ENCODE data around the gene GABRB2.

Gene GABRB2

DNA sequence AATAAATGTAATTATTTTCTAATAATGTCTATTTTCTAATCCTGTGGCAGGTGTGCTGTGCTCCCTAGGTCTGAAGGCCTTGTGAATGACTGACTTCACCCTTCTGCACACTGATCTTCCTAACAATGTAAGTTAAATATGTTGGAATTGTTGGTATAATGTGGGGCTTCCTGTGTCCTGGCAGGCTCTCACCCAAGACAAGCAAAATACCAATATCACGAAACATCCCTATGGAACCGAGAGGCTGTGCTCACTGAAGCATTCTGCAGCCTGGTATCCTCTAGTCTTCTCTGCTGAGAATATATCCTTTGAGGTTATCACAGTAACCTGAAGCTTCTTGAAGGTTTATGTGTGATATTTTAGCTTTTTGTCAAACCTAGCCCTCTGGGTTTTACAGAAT is 159.4 kb downstream of the GABRB2 start:
- DNase-seq (ENCODE audit: low read depth) = no peak

DNA sequence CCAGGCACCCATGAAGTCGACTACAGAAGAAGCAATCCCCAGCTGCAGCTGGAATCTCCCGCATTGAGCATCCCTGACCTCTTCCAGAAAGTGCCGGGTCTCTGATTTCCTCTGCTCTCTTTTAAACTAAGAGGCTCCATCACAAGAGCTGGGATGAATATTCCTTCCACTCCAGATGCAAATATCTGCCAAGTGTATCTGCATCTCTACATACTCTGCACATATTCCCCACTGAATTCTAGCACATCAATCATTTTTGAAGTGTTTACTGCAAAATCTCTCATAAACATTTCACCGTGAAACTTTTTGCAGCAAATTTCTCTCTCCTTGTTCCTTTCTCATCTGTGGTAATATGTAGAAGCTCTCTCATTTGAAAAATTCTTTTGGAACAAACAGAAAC is 161.5 kb downstream of the GABRB2 start:
- no peak for DNase-seq (ENCODE audit: low read depth)

DNA sequence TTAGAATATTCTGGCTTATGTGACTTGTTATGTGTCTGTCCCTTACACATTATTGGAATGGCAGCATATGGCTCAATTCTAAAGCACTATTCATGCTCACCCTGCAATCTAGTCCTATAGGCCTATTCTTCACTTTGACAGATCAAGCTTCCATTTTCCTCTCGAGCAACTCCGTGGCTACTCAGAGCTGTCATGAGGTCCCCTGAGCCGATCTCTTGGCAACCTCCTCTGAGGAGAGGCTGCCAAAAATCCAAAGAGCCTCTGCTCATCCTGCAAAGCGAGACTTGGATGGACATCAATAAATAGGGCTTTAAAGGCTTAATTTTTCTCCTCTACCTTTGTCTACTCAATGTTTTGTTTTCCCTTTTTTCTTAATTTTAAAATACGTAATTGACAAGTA is 163.8 kb downstream of the GABRB2 start:
- DNase-seq (ENCODE audit: low read depth) = no peak

DNA sequence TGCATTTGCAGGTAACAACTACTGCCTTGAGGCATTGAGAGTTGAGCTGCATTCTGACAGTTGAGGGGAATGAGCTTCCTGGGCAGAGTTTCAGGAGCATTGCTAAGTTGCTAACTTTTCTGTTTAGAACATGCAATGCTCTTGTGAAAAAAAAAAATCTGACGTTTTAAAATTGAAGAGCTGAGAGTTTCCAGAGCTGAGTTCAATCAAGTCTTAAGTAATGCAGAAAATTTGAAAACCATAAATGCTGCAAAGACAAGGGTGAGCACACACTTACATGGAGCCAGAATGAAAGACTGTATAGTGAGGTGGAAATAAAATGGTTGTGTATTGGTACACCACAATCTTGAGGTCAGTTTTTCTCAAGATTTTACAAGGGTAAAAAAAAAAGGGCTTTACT is 166.0 kb downstream of the GABRB2 start:
- DNase-seq (ENCODE audit: low read depth) = no peak

DNA sequence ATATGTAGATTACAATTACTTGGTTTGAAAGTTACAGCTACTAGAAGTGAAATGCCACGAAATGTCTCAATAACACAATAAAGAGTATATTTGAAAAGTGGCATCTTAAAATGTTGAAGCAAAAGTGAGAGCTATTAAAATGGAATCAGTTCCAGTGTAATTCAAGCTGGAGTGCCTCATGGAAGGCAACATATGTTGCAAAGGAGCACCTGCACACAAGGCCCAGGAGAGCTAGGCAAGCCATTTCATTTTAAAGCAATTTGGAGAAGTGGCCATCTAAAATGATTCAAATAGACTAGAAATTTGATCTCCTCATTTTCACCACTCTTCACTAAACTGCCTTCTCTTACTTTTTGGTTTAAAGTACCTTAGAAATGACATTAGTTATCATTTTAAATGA is 167.8 kb downstream of the GABRB2 start:
- no peak for DNase-seq (ENCODE audit: low read depth)

DNA sequence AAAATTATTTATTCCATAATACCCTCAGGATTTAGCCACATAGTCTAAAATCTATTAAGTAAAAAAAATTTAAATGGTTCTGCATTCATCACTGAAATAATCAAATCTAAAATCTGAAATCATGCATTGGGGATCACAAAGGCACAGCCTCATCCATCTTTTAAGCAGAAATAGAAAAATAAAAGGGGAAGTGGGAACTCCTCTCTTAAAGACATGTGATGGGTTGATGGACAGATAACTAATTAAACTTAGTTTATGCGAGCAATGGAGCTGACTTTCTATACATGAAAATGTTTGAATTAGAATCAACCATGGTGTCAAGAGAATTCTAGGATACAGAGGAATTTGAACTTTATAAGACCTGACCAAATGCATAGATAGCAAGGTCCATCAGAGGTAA is 170.5 kb downstream of the GABRB2 start:
- no peak for DNase-seq (ENCODE audit: low read depth)

DNA sequence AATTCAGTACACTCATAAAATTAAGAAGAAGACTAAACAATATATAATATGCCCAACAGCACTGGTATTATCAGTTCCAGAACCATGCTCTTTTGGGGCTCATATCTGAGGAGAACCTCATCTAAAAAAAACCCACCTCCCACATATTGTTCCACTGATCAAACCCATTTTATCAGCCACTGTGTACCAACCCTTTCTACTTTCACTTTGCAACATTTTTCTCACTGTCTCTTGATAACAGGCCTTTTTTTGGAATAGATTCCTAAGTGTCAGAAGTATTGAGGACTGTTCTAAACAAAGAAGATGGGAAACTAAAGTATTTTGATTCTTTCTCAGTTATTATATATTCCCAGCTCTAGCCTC is 173.2 kb downstream of the GABRB2 start:
- no peak for DNase-seq (ENCODE audit: low read depth)

DNA sequence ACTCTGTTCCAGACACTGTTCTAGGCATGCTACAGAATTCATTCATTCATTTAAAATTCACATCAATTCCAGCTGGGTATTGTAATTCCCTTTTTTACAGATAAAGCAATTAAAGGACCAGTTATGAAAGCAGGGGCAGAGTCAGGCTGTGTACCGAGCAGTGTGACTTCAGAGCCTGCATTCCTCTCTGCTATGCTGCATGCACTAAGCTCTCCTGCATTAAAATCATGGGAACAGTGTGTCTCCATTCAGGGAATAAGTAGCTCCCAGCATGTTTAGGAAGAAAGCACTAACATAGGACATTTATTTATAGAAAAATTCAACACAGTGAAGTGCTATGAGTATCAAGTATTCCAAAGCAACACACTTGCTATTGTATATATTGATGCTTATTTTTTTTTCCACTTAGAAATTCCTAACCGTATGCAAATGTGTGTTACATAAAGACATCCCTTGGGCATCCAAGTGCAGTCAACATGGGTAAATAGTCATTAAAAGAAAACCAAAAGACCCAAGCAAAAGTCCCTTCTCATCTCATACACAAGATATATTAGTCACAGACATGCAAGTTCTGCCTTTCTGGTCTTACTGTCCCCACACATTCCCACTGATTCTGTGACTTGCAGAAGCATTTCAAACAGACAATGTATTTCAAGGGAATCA is 173.7 kb downstream of the GABRB2 start:
- no peak for DNase-seq (ENCODE audit: low read depth)

DNA sequence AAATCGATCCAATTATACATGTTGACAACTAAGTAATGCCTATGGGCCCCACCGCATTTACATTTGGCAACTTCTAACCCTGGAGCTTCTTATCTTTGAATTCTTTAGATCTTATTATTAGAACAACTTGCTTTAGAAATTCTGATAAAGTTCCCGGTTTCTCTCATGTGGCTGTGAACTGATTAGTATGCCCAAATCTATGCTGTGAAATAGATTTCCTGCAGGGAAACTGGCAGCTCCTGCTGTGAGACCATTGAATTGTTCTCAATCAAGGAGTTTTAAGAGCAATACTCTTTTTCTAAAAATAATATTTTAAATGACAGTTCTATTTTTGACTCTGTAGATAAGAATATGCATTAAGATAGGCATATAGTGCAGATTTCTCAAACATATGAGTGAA is 177.5 kb downstream of the GABRB2 start:
- no peak for DNase-seq (ENCODE audit: low read depth)

DNA sequence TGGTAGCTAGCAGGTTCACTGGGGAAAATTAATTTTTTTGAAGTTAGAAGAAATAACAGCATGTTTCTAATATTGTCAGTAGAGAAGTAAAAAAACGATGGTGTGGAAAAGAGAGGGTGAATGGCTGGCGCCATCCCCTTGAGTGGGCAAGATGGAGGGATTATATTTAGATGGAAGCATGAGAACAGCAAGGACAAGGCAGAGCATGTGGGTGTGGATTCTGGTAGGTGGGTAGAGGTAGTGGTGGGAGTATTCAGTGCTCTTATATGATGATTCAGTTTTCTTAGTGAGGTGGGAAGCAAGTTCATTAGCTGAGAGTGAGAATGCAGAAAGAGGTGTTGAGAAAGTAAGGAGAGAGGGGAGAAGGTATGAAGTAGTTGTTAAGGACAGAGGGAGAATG is 188.1 kb downstream of the GABRB2 start:
- no peak for DNase-seq (ENCODE audit: low read depth)

DNA sequence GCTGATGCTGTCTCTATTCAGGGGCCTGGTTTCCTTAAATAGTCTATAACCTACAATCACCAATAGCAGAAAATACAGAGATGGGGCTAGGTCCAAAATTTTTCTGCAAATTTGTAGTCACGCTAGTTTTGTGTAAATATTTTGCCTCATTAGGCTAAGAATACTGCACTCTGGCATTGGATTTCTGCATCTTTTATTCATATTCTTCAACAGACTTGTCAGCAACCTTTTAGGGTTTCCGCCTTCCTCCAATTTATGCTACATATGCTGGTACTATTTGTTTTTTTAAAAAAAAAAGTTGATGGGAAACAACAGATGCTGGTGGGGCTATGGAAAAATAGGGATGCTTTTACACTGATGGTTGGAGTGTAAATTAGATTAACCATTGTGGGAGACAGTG is 202.3 kb downstream of the GABRB2 start:
- DNase-seq (ENCODE audit: low read depth) = no peak

DNA sequence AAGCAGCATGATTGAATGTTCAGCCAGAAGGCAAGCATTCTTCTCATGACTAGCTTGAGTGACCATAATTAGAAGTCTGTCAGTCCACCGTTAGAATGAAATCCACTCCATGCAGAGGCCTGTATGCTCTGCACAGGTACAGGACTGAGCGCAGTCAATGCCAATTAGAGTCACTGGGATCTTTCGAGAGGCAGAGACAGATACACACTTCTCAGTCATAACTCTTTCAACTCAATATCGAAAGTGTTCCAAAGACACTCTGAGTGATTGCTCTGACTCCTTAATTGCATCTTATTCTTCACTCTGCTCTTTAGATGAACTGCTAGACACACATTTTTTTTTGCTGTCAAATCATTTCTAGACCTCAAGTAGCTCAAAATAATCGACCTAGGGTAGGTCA is 203.6 kb downstream of the GABRB2 start:
- DNase-seq (ENCODE audit: low read depth) = no peak

DNA sequence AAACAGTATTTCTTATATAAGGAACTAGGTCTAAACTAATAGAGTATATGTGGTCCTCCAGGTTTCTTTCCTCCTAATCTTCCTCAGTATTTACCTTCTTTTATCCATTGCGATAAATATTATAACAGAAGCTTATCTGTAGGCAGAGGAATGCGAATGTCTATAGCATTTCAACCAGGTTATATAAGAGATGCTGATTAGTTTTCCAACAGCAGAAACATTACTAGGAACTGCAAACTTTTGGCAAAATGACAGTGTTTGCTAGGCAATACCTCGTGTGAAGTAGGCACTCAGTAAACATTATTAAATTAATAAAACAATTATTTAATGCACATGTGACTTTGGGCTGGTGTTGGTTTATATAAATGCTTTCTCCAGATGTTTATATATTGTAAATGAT is 206.5 kb downstream of the GABRB2 start:
- DNase-seq (ENCODE audit: low read depth) = no peak

DNA sequence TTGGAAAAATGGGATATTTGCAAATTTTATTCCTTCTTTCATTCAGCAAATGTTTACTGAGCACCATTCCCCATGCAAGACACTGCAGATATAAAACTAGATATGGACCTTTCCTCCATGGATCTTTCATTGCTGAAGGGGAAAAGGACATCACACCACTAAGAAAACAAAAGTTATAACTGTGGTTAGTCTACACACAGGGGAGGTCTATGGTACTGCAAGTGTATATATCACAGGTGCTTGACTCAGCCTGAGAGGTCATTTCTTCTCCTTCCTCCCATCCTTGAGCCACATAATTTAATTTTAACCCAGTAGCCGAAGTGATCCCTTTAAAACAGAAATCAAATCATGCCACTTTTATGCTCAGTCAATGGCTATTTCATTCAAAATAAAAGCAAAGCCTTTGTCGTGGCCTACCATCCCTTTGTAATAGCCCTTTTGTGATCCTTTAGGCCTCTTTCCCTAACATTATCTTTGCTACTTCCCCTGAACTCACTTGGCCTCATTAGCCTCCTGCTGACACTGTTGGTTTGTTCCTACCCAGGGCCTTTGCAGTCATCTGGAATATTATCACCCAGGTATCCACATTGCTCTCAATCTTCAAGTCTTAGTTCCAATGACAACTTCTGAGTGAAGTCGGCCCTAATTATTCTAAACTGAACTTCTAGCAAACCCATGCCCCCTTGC is 213.2 kb downstream of the GABRB2 start:
- DNase-seq (ENCODE audit: low read depth) = no peak

DNA sequence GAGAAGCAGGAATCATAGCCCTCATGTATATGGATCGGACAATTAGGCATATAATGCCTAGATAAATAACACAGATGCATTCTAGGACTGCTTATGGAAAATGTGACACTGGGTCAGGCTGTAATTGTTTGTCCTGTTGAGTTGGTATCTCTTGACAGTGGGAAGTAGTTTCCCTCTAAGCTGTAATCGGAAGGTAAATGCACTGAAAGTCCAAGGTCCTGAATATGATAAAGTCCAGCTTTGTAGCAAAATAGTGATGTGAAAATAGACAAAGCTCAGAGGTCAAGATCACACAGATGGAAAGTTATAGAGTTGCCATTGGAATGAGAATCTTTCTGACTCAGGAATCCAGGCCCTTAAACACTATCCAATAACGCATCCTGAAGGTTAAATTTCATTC is 214.2 kb downstream of the GABRB2 start:
- no peak for DNase-seq (ENCODE audit: low read depth)

DNA sequence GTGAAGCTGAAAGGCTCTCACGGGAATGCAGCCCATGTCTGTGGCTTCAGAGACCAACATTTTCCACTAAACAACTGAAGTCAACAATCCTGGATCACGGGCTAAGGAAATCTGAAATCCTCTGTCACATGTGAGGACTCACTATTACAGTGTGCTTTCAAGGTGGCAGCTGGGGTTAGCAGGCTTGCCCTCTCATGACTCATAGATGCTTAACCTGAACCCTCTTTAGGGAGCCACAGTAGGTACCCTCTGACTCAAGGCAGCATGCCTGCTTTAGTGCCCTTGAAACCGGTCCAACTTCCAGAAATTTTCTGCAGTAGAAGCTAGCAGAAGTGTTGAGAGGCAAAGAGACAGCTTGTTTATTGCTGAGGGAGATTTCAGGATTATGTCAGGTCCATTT is 232.5 kb downstream of the GABRB2 start:
- no peak for DNase-seq (ENCODE audit: low read depth)

DNA sequence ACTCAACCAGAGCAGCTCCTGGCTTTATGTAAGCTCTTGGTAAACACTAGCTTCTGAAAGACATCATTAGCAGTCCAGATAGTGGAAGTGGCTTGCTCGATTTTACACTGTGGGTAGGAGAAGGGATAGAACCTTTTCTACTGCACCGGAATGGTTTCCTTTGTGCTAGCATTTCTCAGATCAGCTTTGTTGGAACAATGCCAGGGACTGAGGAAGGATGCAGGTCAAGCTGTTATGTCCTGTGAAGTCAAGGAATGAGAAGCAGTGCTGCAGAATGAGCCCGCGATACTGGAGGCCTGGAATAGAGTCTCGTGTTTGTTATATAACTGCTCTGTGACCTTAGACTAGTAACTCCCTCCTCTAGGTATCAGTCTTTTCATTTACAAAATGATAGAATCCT is 233.6 kb downstream of the GABRB2 start:
- no peak for DNase-seq (ENCODE audit: low read depth)

DNA sequence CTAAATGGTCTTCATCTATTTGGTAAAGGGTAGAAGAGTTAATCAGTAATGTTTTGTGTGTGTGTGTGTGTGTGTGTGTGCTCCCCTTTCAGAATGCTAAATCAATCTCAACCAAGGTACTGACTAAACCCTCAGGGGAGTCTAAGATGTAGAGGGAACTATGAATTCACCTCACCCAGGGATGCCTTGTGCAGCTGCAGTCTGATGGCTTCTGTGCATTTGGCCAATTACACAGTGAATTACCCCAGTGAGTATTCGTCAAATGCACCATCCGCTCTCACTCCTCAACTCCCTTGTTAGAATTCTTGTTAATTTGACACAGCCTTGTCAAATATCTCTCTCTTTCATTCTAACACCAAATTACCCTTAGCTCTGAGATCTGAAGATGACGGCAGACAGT is 234.6 kb downstream of the GABRB2 start:
- DNase-seq (ENCODE audit: low read depth) = no peak

DNA sequence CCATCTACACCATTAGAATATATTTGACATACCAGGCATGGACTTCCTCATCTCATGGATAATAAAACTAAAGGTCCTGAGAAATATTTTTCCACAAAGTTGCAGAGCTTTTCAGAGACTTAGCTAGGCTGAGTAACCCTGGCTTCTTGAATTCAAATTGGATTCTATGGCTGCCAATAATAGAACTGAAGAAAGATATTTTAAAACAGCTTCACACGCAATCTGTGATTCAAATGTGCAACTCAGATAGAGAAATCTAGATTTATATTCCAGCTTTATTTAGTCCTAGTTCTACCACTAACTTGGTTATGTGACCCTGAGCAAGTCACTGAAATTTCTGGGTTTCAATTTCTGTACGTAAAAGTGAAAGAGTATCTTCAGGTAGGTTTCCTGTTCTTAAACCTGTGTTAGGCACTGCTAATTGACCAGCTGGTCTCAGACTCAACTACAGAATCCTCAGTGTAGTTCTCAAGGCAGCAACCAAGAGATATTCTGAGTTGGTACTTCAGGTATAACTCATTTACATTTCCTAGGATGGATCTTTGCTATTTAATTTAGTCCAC is 235.3 kb downstream of the GABRB2 start:
- no peak for DNase-seq (ENCODE audit: low read depth)

DNA sequence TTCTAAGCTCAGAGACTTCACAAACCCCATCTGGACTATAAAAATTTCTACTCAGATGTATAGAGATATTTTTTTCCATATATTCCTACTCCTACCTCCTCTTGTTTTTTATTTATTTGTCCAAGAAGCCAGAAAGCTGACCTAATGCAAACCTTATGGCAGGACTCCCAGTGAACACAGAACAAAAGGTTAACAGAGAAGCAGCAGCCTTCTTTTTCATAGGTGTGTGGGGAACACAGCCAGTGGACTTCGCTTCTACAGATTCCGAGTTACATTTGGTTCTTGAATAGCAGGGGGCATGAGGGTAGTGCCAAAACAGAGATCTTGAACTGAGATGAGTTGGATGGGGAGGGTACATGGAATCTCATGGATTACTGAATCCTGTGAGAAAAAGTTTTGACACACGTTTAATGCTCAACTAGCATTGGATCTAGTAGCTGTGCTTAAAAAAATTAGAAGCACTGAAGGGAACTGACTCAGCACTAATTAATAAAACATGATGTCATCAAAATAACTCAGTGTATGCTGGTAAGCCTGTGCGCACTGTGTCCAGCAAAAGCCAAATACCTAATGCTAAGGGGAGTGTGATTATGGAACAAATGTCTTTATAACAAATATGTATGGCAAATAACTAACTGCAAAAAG is 240.1 kb downstream of the GABRB2 start:
- DNase-seq (ENCODE audit: low read depth) = no peak

DNA sequence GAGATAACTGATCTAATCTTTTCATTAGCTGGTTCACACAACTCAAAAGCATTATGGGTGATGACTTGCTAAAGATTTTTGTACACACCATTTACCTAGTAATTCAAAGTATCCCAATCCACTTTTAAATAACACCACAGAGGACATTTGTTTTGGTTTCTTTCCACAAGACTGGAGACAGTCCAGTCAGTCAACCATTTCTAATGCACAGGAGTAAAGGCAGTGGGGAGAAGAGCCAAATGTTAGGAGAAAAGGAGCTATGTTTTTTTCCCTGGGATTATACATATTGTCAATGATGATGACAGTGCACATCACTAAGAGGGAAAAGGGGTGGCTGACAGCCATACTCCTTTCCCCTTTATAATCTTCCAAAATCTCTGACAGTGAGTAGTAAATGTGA is 240.9 kb downstream of the GABRB2 start:
- DNase-seq (ENCODE audit: low read depth) = no peak

DNA sequence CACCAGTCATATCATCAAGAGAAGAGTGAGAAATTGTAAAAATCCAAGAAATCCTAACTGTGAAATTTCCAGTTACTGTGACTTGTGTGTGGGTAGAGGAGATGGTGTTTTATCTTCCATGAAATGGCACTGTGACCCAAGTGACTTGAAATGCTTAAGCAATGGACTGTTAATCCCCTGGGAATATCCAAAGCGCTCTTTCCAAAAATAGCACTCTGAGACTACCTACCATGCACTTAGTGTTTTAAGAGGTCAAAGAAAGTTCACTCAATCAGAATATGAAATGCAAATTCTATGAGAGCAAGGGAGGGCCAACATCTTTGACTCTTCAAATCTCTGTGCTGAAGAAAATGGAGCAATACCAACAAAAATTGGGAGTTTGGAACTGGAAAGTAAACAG is 244.0 kb downstream of the GABRB2 start:
- no peak for DNase-seq (ENCODE audit: low read depth)

DNA sequence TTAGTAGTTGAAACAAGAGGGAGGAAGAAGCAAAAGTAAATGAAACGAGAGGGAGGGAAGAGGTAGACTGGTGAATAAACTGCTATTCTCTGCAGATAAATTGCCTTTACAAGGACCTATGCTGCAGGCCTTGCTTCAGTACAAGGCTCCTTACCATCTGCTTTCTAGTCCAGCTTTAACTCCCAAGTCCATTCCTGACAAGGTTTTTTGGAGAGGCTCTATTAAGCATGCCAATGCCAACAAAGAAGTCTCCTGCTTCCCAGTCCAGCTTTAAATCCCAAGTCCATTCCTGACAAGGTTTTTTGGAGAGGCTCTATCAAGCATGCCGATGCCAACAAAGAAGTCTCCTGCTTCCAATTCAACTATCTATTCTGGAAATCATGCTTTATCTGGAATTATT is 244.9 kb downstream of the GABRB2 start:
- no peak for DNase-seq (ENCODE audit: low read depth)

DNA sequence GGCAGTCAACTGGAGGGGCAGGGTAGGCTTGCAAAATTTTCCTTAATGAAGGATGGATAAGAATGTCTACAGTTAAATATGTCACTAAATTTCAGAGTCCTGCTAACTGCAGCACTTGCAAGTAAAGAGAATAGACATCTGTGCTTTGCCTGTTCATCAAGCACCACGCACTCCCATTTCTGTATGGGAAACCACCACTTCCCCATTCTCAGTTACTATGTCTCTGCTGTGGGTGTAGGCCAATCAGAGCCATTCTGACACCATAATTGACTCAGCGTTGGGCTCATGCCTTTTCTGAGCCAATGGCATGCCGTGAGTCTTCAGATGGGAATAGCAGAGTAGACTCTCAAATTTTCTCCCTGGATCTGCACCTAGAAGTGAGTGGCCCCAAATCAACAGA is 247.5 kb downstream of the GABRB2 start:
- no peak for DNase-seq (ENCODE audit: low read depth)
